GM23248 (cell line): ENCODE results near the gene P2RX4.

ENCODE experiments used
- EZH2 ChIP-seq: fragments of 200-600 bp; sonication (generic); IDR thresholded peaks from 2 replicates; pipeline ENCODE4 v1.6.1; 2018; ENCODE audit warnings: antibody characterized with exemption, mild to moderate bottlenecking; ENCODE audit not compliant: insufficient read depth, poor library complexity, severe bottlenecking
- EZH2phosphoT487 ChIP-seq: fragments of 200-600 bp; sonication (generic); IDR thresholded peaks from 2 replicates; pipeline ENCODE4 v1.6.1; 2018; ENCODE audit warnings: antibody characterized with exemption, moderate library complexity, mild to moderate bottlenecking, low read depth; ENCODE audit not compliant: insufficient read depth

GRCh38 chr12:121217761-121218160, 7.8 kb downstream of the P2RX4 start:
- TF ChIP-seq EZH2phosphoT487 (no peak), EZH2 (no peak)
